ENCODE results near the gene NID2.

Gene NID2

DNA sequence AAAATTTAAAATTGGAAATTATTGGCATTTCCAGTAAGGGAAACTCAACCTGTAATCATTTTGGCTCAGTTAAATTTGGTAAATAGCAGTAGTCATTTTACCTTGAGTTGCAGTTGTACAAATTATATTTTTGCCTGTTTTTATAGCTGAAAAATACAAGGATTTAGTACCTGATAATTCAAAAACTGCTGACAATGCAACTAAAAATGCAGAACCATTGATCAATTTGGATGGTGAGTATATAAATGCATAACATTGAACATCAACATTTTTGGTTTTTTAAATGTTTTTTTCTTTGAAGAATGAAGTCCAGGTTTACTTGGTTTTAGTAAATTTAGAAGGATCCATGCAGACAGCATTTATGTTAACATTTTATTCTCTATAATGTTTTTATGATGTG lies 70.5 kb downstream of the NID2 start:
- TF ChIP-seq, protein P1, sequence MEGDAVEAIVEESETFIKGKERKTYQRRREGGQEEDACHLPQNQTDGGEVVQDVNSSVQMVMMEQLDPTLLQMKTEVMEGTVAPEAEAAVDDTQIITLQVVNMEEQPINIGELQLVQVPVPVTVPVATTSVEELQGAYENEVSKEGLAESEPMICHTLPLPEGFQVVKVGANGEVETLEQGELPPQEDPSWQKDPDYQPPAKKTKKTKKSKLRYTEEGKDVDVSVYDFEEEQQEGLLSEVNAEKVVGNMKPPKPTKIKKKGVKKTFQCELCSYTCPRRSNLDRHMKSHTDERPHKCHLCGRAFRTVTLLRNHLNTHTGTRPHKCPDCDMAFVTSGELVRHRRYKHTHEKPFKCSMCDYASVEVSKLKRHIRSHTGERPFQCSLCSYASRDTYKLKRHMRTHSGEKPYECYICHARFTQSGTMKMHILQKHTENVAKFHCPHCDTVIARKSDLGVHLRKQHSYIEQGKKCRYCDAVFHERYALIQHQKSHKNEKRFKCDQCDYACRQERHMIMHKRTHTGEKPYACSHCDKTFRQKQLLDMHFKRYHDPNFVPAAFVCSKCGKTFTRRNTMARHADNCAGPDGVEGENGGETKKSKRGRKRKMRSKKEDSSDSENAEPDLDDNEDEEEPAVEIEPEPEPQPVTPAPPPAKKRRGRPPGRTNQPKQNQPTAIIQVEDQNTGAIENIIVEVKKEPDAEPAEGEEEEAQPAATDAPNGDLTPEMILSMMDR (IDR thresholded peaks at IDR 0.05) = no peak
- DNase-seq (ENCODE audit: low spot score) = no peak
- no peak overlapping the region for H3K27ac ChIP-seq
- H3K4me3 ChIP-seq = no peak overlapping the region

DNA sequence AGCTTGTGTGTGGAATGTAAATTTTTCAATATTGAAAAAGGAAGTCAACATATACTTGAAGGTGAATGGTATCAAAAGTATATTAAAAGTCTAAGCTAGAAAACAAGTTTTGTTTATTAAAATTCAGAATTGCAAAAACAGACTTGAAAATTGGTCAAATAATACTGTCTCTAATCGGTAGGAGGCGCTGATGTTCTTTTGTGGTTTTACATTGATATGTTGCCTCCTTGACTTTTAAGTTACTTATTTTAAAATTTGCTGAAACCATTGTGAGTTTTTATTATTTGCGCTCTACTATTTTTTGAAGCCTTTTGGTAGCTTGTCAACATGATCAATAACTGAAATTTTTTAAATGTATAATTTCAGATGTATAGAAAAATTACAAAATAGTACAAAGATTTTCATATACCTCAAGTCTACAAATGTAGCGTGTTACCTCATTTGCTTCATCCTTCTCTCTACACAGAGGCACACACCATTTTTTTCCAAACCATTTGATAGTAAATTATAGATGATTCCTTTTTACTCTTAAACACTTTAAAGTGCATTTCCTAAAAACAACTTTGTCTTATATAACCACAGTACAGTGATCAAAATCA lies 72.6 kb downstream of the NID2 start:
- TF ChIP-seq, protein P1 (IDR thresholded peaks at IDR 0.05) = peak; percentile 56
- Histone ChIP-seq H3K27ac (no peak overlapping the region), H3K4me3 (no peak overlapping the region)
- no peak for DNase-seq (ENCODE audit: low spot score)

DNA sequence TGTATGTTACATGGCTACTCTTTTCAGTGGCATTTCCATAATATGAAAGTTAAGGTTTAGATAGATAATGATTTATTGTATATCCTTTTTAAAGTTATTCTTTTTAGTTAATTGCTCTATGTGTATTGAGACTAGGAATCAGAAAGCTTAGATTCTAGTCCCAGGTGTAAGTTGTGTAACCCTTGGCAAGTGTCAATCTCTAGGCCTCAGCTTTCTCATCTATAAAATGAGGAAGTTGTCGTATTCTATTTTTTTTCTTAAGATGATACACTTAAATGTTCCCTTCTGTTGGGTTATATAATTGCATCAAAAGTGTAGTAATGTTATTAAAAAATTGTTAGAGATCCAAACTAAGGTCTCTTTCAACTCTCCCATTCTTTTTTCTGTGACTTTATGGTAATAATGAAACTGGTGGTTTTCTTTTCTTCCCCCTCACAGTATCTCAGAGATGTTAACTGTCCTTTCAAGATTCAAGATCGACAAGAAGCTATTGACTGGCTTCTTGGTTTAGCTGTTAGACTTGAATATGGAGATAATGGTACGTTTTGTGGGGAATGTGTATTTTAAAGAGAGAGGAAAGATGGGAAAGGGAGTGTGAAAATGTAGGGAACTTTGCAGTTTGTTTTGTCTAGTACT lies 75.5 kb downstream of the NID2 start:
- no peak for DNase-seq (ENCODE audit: low spot score)
- no peak overlapping the region for H3K27ac ChIP-seq
- TF ChIP-seq, protein P1 (IDR thresholded peaks at IDR 0.05) = no peak
- H3K4me3 ChIP-seq = no peak overlapping the region

DNA sequence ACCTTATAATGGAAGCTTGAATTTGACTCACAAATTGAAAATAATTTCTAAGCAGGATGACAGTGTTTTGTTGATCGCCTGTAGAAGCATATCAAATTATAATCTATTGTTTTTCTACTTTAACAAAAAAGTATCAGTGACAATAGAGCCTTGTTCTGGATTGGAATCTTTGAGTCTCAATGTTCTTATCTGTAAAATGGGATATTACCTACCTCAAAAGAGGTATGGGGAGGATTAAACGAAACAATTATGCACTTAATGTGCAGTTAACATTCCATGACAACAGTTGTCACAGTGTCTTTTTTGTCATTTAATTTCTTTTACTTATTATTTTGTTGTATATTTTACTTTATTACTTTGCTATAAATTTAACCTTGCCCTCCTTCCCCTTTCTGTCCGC lies 78.4 kb downstream of the NID2 start:
- TF ChIP-seq, protein P1 (IDR thresholded peaks at IDR 0.05) = no peak
- Histone ChIP-seq H3K4me3 (peak overlapping the region; percentile 98), H3K27ac (no peak overlapping the region)
- no peak for DNase-seq (ENCODE audit: low spot score)

DNA sequence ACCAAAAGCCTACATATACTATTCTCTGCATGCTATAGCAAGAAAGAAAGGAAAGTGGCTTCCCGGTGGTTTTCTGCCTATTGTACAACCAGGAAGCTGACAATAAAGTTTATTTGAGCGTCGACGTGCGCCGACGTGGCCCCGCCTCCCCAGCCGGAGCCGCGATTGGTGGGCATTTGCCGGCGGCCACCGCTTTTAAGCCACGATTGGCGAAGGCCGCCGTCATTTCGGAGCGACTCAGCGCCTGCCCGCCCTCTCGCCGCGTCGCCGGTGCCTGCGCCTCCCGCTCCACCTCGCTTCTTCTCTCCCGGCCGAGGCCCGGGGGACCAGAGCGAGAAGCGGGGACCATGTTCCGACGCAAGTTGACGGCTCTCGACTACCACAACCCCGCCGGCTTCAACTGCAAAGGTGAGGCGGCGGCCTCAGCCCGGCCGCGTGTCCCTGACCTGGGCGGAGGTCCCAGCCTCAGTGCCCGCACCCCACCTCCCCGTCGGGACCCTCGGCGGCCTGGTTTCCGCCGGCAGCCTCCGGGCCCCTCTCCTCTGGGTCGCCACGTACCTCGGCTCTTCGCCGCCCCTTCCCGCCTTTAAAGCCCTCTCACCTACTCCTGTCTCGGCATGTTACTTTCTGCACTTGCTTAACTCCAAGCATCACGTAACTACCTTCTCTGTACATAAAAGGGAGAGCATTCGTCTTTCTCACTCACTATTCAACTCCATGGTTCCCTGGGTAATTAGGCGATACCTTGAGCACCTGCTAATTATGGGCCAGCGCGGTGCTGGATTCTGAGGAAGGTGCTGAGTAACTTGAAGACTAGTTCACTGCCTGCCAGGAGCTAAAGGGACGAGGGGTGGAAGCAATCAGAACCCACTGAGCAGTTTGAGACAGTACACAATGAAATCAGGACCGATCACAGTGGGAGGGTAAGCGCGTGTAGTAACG lies 79.3 kb downstream of the NID2 start, which contains the start of gene RTRAF:
Gene RTRAF, plus strand, starts transcription at position 254 of the 942 bp plus-strand sequence. Its CDS starts 94 bp downstream, at position 348.
- DNase-seq (ENCODE audit: low spot score) = peak; percentile 93
- Histone ChIP-seq H3K27ac (peak within 1 kb of the TSS; percentile 92), H3K4me3 (peak within 1 kb of the TSS; percentile 98)
- TF ChIP-seq, protein P1 (IDR thresholded peaks at IDR 0.05) = no peak

DNA sequence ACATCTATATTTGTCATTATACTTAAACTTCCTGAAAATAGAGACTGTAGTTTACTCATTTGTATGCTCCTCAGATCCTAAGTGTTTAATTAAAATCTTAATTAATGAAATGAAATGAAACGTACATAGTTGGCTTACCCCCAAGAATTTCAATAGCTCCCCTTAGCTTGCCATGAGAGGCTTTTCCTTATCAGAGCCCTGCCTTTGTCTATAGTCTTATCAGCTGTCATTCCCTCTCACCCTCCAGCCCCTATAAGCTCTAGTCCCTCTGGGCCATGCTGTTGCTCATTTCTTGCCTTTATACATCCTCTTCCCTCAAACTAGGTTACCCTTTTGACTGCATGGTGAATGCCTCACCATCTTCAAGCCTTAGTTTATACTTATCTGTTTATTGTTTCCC lies 80.6 kb downstream of the NID2 start:
- TF ChIP-seq, protein P1 (IDR thresholded peaks at IDR 0.05) = no peak
- no peak for DNase-seq (ENCODE audit: low spot score)
- Histone ChIP-seq H3K27ac (no peak overlapping the region), H3K4me3 (no peak overlapping the region)

Data from coronary artery (tissue), 2 donors.